IMR-90 (cell line): Measurements from ENCODE around the gene FOCAD. TPM values are rescaled to one million over a fixed set of nuclear protein-coding genes. Genes with fewer than 3 reads are reported as not detected.
A peak's percentile ranks its signal among the peaks of the same experiment; 100 is the strongest.

Source experiments
- polyA plus RNA-seq, 3 experiments: library from polyadenylated mRNA; depleted of rRNA; stranded (reverse); fragments of >200 nt; gene quantifications; 2 replicates each; pipeline ENCODE4 v1.2.3, GENCODE V29; 2012; ENCODE audit warnings: low replicate concordance in 1 of 3
- total RNA-seq: library from RNA; depleted of rRNA; stranded (reverse); fragments of >200 nt; gene quantifications from 2 replicates; pipeline ENCODE4 v1.2.3, GENCODE V29; 2012
- TF ChIP-seq, protein P1 (sequence below): fragments of 150-350 bp; IDR thresholded peaks from 2 replicates; pipeline ENCODE4 v1.6.1; 2017; ENCODE audit warnings: mild to moderate bottlenecking, antibody characterized with exemption, low read length, low read depth

FOCAD gene
- total and polyA plus RNA-seq, 2 of the 4 experiments (the other 2 are of a cell fraction) = 28.8 to 91.2 TPM

- TF ChIP-seq, protein P1, sequence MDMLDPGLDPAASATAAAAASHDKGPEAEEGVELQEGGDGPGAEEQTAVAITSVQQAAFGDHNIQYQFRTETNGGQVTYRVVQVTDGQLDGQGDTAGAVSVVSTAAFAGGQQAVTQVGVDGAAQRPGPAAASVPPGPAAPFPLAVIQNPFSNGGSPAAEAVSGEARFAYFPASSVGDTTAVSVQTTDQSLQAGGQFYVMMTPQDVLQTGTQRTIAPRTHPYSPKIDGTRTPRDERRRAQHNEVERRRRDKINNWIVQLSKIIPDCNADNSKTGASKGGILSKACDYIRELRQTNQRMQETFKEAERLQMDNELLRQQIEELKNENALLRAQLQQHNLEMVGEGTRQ = peak; percentile 47; the same call in 1 of the 2 replicates
Observed at GRCh38 chr9:20683351-20684034, 566 bp upstream of the FOCAD start (continued).
